Naive B cell (primary cell): ENCODE measurements around the gene GTF2H1. TPM values are rescaled to one million over a fixed set of nuclear protein-coding genes. Genes with fewer than 3 reads are reported as not detected.

Source experiments
- ATAC-seq, 2 donors: fragments of 150-1000 bp; cut with Tn5 transposase; 2 replicates each; pipeline ENCODE4 v1.10.0; 2021; ENCODE audit warnings: low read depth in 2 of 2, mild to moderate bottlenecking in 2 of 2, moderate library complexity in 2 of 2
- DNase-seq: peaks from one replicate; pipeline ENCODE4 v3.0.0; 2022
- H3K27ac Mint-ChIP-seq, 6 donors: one replicate each; pipeline ENCODE4 v1.8.0; 2020 to 2022; ENCODE audit warnings: mild to moderate bottlenecking in 6 of 6, mixed read lengths in 6 of 6, moderate library complexity in 5 of 6, inconsistent platforms in 2 of 6
- H3K27me3 Mint-ChIP-seq, 3 donors: one replicate each; pipeline ENCODE4 v1.8.0; 2021 to 2022; ENCODE audit warnings: mixed read lengths in 3 of 3, mild to moderate bottlenecking in 1 of 3
- H3K36me3 Mint-ChIP-seq, 2 donors: one replicate each; pipeline ENCODE4 v1.8.0; 2020 to 2022; ENCODE audit warnings: mixed read lengths in 2 of 2, inconsistent platforms in 1 of 2, mild to moderate bottlenecking in 1 of 2
- H3K4me1 Mint-ChIP-seq, 3 donors: one replicate each; pipeline ENCODE4 v1.8.0; 2020 to 2022; ENCODE audit warnings: mixed read lengths in 3 of 3, inconsistent platforms in 1 of 3, mild to moderate bottlenecking in 1 of 3, moderate library complexity in 1 of 3
- H3K4me3 Mint-ChIP-seq, 8 donors: one replicate each; pipeline ENCODE4 v1.8.0; 2020 to 2022; ENCODE audit warnings: mild to moderate bottlenecking in 8 of 8, mixed read lengths in 8 of 8, moderate library complexity in 8 of 8, inconsistent platforms in 2 of 8
- H3K9me3 Mint-ChIP-seq, 7 donors: one replicate each; pipeline ENCODE4 v1.8.0; 2020 to 2022; ENCODE audit warnings: mixed read lengths in 7 of 7, mild to moderate bottlenecking in 5 of 7, inconsistent platforms in 2 of 7, moderate library complexity in 1 of 7
- polyA plus RNA-seq, 6 donors: library from polyadenylated mRNA; unstranded; fragments of 300-500 nt; fragmentation: Illumina TruSeq; gene quantifications; one replicate each; pipeline ENCODE4 v1.2.3, GENCODE V29; 2021; ENCODE audit warnings: low read depth in 6 of 6

GTF2H1 gene
- polyA plus RNA-seq, 6 donors from 2014 or later: 23.5 to 50.4 (median 37.3) TPM

DNA sequence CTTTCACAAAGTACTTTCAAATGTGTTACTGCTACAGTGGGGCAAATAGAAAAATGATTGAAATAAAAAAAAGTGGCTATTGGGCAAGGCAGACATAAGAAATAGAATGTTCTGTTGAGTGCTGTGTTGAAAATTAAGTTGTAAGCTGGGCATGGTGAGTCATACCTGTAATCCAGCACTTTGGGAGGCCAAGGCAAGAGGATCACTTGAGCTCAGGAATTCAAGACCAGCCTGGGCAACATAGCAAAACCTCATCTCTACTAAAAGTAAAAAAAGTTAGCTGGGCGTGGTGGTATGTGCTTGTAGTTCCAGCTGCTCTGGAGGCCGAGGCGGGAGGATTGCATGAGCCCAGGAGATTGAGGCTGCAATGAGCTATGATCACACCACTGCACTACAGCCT lies 45.1 kb downstream of the GTF2H1 start:
- H3K27me3 Mint-ChIP-seq: no peaks in the 10 kb centered on the region
- no peak for ATAC-seq
- H3K9me3 Mint-ChIP-seq: peaks cover 0 to 2% (median 0%) of the 10 kb centered on the region in 7 donors
- H3K27ac Mint-ChIP-seq: peak overlapping the region in 2 of 6 donors; percentile 24 to 60
- H3K36me3 Mint-ChIP-seq: peaks cover 18% of the 10 kb centered on the region in 2 donors
- DNase-seq: no peak
- no peaks in the 10 kb centered on the region for H3K4me1 Mint-ChIP-seq
- no peak overlapping the region for H3K4me3 Mint-ChIP-seq

DNA sequence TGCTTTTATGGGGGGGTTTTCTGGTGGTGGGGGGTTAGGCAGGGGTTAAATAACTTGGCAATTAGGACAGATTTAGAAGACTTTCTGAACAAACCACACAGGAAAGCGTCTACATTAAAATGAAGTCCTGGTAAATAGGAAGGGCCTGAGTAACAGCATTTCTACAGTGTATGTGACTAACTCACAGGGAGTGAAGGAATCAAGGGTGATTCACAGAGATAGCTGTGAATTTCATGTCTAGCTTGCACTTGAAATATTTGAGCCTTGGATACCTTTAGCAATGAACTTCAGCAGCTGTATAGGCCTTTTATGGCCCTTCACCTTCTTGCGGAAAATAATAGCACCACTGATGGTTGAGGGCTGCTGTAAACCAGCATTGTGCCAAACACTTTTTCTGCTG lies 45.9 kb downstream of the GTF2H1 start:
- Mint-ChIP-seq H3K4me1 (no peaks in the 10 kb centered on the region), H3K9me3 (peaks cover 0 to 2% (median 0%) of the 10 kb centered on the region in 7 donors), H3K27me3 (no peaks in the 10 kb centered on the region), H3K27ac (peak overlapping the region in 4 of 6 donors; percentile 2 to 44 (median 10)), H3K4me3 (no peak overlapping the region), H3K36me3 (peaks cover 18% of the 10 kb centered on the region in 2 donors)
- DNase-seq (no peak), ATAC-seq (no peak)

- no peaks in the 10 kb centered on the region for H3K27me3 Mint-ChIP-seq
- ATAC-seq: no peak
- peaks cover 13% of the 10 kb centered on the region in 2 donors for H3K36me3 Mint-ChIP-seq
- H3K27ac Mint-ChIP-seq: no peak overlapping the region
- no peaks in the 10 kb centered on the region for H3K4me1 Mint-ChIP-seq
- no peak for DNase-seq
- H3K4me3 Mint-ChIP-seq: no peak overlapping the region
- H3K9me3 Mint-ChIP-seq: peaks cover 0 to 2% (median 0%) of the 10 kb centered on the region in 7 donors
Measured at GRCh38 chr11:18369398-18369797, 47.0 kb downstream of the GTF2H1 start.

- no peaks in the 10 kb centered on the region for H3K27me3 Mint-ChIP-seq
- peaks cover 0 to 2% (median 0%) of the 10 kb centered on the region in 7 donors for H3K9me3 Mint-ChIP-seq
- peak overlapping the region in 1 of 6 donors; percentile 39 for H3K27ac Mint-ChIP-seq
- no peak for DNase-seq
- ATAC-seq: no peak
- no peak overlapping the region for H3K4me3 Mint-ChIP-seq
- no peaks in the 10 kb centered on the region for H3K4me1 Mint-ChIP-seq
- H3K36me3 Mint-ChIP-seq: peaks cover 3 to 6% of the 10 kb centered on the region in 2 donors
Measured at GRCh38 chr11:18371279-18371678, 48.9 kb downstream of the GTF2H1 start.

DNA sequence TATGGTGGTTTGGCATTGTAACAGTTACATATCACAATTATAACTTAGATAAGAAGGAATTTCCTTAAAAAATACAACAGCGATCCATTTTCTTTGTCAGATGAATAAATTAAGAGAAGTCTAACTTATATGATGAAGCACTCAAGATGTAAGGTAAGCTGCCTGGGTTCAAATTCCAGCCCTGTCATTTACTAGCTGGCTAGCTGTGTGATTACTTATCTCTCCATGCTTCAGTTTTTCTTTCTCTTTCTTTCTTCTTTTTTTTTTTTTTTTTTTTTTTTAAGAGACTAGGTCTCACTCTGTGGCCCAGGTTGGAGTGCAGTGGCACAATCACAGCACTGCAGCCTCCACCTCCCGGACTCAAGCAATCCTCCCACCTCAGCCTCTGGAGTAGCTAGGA lies 49.8 kb downstream of the GTF2H1 start:
- Mint-ChIP-seq H3K4me1 (no peaks in the 10 kb centered on the region), H3K27me3 (no peaks in the 10 kb centered on the region), H3K36me3 (no peaks in the 10 kb centered on the region), H3K9me3 (peaks cover 0 to 2% (median 0%) of the 10 kb centered on the region in 7 donors), H3K27ac (no peak overlapping the region), H3K4me3 (no peak overlapping the region)
- ATAC-seq (no peak), DNase-seq (no peak)

DNA sequence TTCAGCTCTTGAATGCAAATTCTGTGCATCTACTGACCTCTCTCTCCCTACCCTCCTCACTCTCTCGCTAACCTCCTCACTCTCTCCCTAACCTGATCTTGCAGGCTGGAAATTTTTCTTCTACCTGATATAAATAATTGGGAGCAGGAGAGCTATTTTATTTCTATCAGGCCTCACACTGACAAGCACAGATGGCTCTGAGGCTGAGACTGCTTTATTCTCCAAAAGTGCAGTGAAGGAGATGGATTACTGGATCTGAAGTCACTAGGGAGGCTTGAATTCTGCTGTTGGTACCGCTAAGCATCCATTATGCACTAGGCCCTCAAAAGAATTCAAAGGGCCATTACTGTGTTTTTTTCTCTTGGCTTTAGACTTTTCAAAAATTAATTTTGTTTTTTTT lies 52.6 kb downstream of the GTF2H1 start:
- H3K4me3 Mint-ChIP-seq: no peak overlapping the region
- ATAC-seq (no peak), DNase-seq (no peak)
- H3K36me3 Mint-ChIP-seq: no peaks in the 10 kb centered on the region
- no peak overlapping the region for H3K27ac Mint-ChIP-seq
- H3K4me1 Mint-ChIP-seq: no peaks in the 10 kb centered on the region
- peaks cover 0 to 2% (median 0%) of the 10 kb centered on the region in 7 donors for H3K9me3 Mint-ChIP-seq
- no peaks in the 10 kb centered on the region for H3K27me3 Mint-ChIP-seq

- peak overlapping the region in 1 of 6 donors; percentile 26 for H3K27ac Mint-ChIP-seq
- ATAC-seq (no peak), DNase-seq (no peak)
- H3K4me1 Mint-ChIP-seq: no peaks in the 10 kb centered on the region
- peaks cover 0 to 2% (median 0%) of the 10 kb centered on the region in 7 donors for H3K9me3 Mint-ChIP-seq
- no peaks in the 10 kb centered on the region for H3K27me3 Mint-ChIP-seq
- H3K4me3 Mint-ChIP-seq: no peak overlapping the region
- no peaks in the 10 kb centered on the region for H3K36me3 Mint-ChIP-seq
Measured at GRCh38 chr11:18375941-18376340, 53.6 kb downstream of the GTF2H1 start.

- no peaks in the 10 kb centered on the region for H3K36me3 Mint-ChIP-seq
- ATAC-seq (no peak), DNase-seq (no peak)
- H3K9me3 Mint-ChIP-seq: no peaks in the 10 kb centered on the region
- H3K4me3 Mint-ChIP-seq: no peak overlapping the region
- peaks cover 13 to 17% (median 14%) of the 10 kb centered on the region in 3 donors for H3K4me1 Mint-ChIP-seq
- H3K27me3 Mint-ChIP-seq: no peaks in the 10 kb centered on the region
- H3K27ac Mint-ChIP-seq: no peak overlapping the region
Measured at GRCh38 chr11:18379201-18379600, 56.8 kb downstream of the GTF2H1 start.

DNA sequence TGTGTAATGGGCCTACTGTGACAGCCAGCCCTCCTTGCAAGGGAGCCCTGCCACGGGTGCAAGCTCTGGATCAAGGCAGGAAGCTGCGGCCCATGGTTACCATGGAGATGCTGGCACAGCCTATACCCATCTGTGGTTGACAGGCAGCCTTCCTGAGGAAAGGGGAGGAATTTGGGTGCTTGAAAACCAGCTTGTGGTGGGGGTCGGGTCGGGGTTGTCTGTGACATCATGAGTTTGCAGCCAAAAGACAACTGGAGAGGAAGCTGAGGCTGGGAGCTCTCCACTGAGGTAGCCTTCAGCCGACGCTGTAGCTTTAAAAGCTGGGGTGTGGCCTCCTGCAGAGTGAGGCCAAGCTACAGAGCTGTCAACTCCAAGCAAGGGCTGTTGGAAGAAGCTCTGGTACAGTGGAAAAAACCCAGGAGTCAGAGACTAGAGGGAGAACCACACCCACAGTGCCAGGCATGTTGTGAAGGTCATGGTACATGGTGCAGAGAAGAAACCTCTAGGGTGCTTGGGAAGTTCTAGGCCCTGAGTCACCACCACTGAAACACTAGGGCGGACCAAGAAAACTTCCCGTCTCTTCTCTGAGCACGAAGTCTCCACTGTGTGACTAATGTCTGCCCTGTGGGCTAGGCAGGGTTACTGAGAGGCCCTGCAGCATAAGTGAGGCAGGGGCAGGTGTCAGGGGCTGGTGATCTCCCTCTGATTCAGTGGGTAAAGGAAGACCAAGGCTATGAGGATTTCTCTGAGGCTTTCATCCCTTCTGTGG lies 61.2 kb downstream of the GTF2H1 start:
- Mint-ChIP-seq H3K36me3 (no peaks in the 10 kb centered on the region), H3K27ac (peak overlapping the region; percentile 78 to 92 (median 90)), H3K4me3 (peak overlapping the region in 3 of 8 donors; percentile 33 to 54 (median 53)), H3K4me1 (peaks cover 16 to 20% (median 16%) of the 10 kb centered on the region in 3 donors), H3K9me3 (no peaks in the 10 kb centered on the region), H3K27me3 (no peaks in the 10 kb centered on the region)
- ATAC-seq: peak; percentile 52 to 81
- DNase-seq: no peak

DNA sequence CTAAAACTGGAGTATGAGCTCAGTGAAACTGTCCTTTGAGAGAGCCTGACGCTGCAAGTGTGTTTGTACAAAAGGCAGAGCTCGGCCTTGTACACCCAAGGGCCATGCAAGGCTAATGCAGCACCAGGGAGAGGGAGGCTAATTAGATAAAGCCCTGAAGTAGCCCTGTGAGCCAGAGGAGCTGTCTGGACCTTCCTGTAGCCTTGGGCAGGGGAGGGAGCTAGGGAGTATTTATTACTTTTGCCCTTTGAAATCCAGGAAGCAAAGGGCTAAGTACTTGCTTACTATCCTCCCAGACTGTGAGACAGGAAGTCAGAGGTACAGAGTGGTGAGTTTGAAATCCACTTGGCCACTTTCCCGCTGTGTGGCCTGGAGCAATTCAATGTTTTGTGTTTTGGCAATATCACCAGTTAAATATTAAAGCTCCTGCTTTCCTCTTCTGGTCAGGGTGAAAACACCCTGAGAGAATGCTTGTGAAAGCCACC lies 61.8 kb downstream of the GTF2H1 start:
- DNase-seq (no peak), ATAC-seq (peak in 1 of 2 donors; percentile 13)
- H3K4me1 Mint-ChIP-seq: peaks cover 16 to 20% (median 16%) of the 10 kb centered on the region in 3 donors
- H3K27ac Mint-ChIP-seq: peak overlapping the region in 4 of 6 donors; percentile 89 to 92 (median 90)
- no peaks in the 10 kb centered on the region for H3K36me3 Mint-ChIP-seq
- H3K27me3 Mint-ChIP-seq: no peaks in the 10 kb centered on the region
- peak overlapping the region in 1 of 8 donors; percentile 19 for H3K4me3 Mint-ChIP-seq
- H3K9me3 Mint-ChIP-seq: no peaks in the 10 kb centered on the region

- DNase-seq (no peak), ATAC-seq (no peak)
- H3K9me3 Mint-ChIP-seq: no peaks in the 10 kb centered on the region
- H3K4me1 Mint-ChIP-seq: peaks cover 4 to 10% (median 8%) of the 10 kb centered on the region in 3 donors
- H3K4me3 Mint-ChIP-seq: no peak overlapping the region
- no peak overlapping the region for H3K27ac Mint-ChIP-seq
- no peaks in the 10 kb centered on the region for H3K36me3 Mint-ChIP-seq
- no peaks in the 10 kb centered on the region for H3K27me3 Mint-ChIP-seq
Measured at GRCh38 chr11:18390088-18390487, 67.7 kb downstream of the GTF2H1 start.

DNA sequence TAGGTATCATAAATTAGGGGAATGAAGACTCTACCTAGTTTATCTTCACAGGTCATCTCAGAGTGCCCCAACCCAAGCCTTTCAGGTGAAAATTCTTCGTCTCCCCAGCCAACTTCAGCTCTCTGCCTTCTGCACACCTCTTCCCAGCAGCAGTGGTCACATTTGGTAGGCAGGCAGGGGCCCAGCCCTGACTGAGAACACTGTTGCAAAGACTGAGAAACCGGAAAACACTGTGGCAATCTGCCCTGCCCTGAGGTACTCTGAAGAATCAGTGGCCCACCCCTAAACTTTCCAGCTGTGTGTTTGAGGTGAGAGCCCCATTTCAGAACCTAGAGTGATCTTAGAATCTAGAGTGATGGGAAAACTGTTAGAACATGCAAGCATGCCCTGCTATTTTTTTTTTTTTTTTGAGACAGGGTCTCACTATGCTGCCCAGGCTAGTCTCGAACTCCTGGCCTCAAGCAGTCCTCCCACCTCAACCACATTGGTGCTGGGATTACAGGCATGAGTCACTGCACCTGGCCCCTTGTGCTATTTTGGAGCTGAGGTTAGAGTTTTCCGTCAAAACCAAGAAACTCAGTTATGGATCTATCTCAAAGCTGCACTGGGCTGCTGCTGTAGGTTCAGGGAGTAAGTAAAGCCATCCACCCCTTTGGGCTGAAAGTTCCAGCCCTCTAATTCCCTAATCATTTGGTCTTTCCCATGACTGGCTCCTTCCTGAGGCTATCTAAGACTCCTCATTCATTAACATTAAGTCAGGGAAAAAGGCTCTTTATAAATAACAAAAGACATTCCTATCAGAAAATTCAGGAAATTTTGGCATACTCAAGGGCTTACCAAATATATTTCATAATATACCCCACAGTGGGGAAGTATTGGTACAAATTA lies 70.3 kb downstream of the GTF2H1 start:
- peak overlapping the region in 7 of 8 donors; percentile 12 to 100 (median 53) for H3K4me3 Mint-ChIP-seq
- ATAC-seq: no peak
- no peaks in the 10 kb centered on the region for H3K9me3 Mint-ChIP-seq
- H3K36me3 Mint-ChIP-seq: no peaks in the 10 kb centered on the region
- peak overlapping the region in 4 of 6 donors; percentile 18 to 87 (median 64) for H3K27ac Mint-ChIP-seq
- H3K4me1 Mint-ChIP-seq: peaks cover 15 to 23% (median 22%) of the 10 kb centered on the region in 3 donors
- no peak for DNase-seq
- H3K27me3 Mint-ChIP-seq: no peaks in the 10 kb centered on the region

GRCh38 chr11:18393581-18394274 lies 71.4 kb downstream of the GTF2H1 start:
- Mint-ChIP-seq H3K27ac (peak overlapping the region; percentile 52 to 98 (median 96)), H3K36me3 (peaks cover 0 to 5% of the 10 kb centered on the region in 2 donors), H3K27me3 (no peaks in the 10 kb centered on the region), H3K9me3 (no peaks in the 10 kb centered on the region), H3K4me3 (peak overlapping the region; percentile 96 to 100 (median 98)), H3K4me1 (peaks cover 15 to 26% (median 22%) of the 10 kb centered on the region in 3 donors)
- no peak for DNase-seq
- ATAC-seq: no peak
